GM18508 (cell line): ENCODE measurements around the gene B3GNT5.

Source experiments
- ATAC-seq: cut with Tn5 transposase; IDR thresholded peaks from one replicate; pipeline ENCODE4 v1.9.1; 2021; ENCODE audit warnings: moderate number of reproducible peaks; ENCODE audit not compliant: insufficient read depth, unreplicated experiment

Gene B3GNT5

DNA sequence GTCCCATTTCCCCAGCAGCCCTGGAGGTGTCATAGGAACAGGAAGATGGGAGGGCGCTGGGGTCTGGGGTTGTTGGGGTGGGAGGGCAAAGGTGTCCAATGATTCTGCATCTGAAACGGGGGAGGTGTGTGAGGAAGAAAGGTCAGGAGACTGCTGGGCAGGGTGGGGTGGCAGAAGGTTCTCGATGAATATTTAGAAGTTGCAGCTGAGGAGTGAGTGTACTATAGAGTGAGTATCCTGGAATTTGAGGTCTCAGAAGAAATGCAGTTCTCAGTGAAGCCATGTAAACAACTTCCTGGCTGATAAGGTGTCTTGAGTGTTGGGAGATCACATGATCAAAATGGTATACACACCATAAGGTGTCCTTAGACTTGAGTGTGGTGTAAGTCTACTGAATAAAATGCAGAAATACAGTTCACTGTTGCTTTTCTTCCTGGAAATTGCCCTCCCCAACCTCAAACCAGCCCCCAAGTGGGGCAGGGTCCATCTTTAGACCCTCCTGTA lies 9.9 kb downstream of the B3GNT5 start:
- ATAC-seq = no peak

DNA sequence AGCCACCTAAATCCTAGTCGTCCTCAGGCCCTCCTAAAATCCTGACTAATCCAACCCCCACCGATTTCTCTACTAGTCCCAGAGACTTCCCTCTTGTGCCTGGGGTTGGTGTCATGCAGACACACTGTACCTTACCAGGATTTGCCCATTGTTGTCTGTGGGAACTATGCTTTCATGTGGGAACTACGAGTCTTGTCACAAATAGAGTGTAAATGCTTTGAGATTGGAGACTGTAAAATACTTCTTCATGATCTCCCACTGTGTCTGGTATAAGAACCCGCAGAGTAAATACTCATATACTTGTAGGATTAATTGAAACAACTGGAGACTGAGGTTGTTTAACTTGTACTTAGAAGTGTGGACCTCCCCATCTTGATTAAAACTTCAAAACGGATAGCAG lies 11.2 kb downstream of the B3GNT5 start:
- no peak for ATAC-seq

DNA sequence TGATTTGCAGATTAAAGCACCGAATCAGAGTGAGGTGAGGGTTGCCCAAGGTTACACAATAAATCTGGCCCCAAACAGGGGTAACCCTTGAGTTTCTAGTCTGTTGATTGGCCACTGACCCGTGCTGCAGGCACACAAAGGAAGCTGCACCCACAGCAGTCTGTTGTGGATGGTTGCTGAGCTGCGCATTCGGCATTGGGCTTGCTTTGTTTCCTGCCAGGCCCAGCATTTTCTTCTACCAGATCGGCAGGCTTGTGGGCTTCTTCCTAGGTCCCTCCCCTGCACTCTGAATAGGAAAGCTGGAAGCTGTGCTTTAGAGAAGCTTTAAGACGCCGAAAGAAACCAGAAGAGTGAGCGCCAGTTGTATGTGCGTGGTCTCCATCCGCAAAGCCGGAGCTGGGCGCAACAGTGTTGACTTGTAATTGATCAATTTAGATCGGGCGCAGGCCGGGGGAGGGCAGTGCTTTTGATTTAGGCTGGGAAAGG lies 12.1 kb downstream of the B3GNT5 start:
- no peak for ATAC-seq

GRCh38 chr3:183265834-183266417 lies 12.9 kb downstream of the B3GNT5 start:
- no peak for ATAC-seq

- no peak for ATAC-seq
These were observed 13.4 kb downstream of the B3GNT5 start for GRCh38 chr3:183266454-183266853.

DNA sequence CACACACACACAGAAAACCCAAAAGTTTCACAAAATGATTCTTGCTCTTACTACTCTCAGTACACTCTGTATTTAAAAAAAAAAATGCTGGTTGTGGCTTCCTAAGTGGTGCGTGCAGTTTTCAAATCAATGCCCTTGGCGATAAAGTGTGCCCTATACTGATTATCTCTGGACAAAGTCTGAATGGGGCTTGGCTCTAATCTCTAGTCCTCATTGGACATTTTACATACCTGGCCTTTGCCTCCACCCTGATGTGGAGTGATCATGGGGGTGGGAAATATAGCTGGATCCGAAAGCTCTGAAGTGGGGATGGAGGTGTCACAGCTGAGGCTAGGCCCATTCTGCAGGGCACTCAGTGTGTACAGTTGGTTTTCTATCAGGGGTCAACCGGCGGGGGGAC lies 14.1 kb downstream of the B3GNT5 start:
- no peak for ATAC-seq

GRCh38 chr3:183268366-183268765 lies 15.3 kb downstream of the B3GNT5 start:
- ATAC-seq = no peak

- ATAC-seq = no peak
These were observed 16.3 kb downstream of the B3GNT5 start for GRCh38 chr3:183269345-183269744.

DNA sequence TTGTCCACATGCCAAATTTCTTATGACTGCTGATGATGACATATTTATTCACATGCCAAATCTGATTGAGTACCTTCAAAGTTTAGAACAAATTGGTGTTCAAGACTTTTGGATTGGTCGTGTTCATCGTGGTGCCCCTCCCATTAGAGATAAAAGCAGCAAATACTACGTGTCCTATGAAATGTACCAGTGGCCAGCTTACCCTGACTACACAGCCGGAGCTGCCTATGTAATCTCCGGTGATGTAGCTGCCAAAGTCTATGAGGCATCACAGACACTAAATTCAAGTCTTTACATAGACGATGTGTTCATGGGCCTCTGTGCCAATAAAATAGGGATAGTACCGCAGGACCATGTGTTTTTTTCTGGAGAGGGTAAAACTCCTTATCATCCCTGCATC lies 17.3 kb downstream of the B3GNT5 start:
- ATAC-seq = no peak

DNA sequence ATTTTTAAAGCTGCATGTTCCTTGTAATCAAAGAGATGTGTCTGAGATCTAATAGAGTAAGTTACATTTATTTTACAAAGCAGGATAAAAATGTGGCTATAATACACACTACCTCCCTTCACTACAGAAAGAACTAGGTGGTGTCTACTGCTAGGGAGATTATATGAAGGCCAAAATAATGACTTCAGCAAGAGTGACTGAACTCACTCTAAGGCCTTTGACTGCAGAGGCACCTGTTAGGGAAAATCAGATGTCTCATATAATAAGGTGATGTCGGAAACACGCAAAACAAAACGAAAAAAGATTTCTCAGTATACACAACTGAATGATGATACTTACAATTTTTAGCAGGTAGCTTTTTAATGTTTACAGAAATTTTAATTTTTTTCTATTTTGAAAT lies 19.1 kb downstream of the B3GNT5 start:
- no peak for ATAC-seq

GRCh38 chr3:183272791-183273190 lies 19.7 kb downstream of the B3GNT5 start:
- ATAC-seq = no peak

DNA sequence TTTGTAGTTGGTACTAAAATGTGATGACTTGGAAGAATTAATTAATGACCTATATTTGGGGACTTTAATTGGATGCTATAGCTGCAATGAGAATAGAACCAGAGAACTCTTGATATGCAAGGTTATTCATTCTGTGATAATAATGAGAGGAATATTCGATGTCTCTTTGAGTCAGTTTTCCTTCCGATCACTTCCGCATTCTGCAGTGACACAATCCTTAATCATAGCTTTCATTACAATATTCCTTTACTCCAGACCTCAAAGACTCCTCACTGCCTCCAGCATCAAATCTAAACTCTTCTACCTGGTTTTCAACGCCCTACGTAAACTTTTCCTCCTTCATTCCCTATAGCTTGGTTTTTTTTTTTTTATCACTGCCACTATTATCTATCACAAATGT lies 21.6 kb downstream of the B3GNT5 start:
- ATAC-seq = no peak

DNA sequence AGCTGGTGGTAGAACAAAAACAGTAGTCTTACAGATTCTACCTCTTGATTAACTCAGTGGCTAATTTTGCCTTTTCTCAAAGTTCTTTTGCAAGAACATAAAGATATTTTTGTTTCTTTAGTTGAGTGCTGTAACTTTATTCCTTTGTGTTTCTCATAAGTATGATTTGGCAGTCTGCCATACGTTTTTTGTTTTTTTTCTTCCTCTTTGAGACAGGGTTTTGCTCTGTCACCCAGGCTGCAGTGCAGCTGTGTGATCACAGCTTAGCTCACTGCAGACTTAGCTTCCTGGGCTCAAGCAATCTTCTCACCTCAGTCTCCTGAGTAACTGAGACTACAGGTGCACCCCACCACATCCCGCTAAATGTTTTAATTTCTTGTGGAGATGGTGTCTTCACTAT lies 22.4 kb downstream of the B3GNT5 start:
- ATAC-seq = no peak

DNA sequence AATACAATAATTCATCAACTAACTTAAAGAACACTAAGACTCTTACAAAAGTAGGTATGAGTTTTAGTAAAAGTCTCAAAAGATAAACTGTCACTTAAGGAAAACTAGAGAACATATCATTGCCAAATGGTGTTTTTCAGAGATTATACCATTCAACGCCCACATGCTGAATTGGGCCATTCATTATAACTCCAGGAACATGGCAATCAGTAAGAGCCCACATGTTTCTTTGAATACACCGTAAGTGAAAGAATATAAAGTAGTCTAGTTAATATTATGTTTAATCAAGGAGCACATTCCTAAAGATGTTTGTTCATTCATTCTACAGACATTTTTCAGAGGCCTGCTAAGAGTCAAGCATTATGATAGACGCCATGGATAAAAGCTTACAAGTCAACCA lies 22.9 kb downstream of the B3GNT5 start:
- no peak for ATAC-seq

DNA sequence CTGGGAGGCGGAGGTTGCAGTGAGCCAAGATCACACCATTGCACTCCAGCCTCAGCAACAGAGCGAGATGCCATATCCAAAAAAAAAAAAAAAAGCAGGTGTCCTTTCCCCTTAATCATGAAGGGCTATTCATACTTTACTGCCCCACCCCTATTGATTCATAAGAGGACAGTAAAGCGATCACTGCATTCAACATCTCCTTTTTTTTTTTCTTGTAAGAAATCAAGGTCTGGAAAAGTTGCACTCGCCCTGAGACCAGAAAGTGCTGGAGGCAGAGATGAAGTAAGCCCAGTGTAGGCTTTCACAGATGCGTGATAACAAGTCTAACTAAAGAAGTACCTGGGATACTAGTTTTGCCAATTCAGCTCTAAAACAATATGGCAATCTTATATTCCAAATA lies 24.2 kb downstream of the B3GNT5 start:
- no peak for ATAC-seq

DNA sequence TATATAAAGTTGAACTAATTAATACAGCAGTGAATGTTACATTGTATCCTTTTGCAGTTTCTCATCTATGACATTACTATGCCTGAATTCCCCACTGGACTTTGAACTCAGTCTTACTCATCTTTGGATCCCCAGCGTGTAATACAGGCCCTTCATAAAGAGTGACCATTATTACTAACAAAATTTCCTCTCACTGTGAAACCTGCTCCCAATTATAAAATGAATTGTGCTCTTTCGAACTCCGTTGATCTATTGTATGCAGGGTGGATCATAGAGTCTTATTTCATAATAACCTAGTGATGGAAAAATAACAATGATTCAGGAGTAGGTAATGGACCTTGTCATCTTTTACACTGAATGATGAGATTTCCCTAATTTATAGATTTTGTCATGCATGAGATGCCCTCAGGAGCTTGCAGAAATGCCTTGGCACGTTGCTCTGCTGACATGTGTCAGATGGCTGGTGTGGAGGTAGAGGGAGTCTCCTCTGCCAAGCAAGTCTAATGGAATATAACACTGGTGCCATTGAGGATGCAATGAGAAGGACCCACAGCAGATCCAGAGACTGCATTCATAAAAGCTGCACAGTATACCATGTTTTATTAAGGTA lies 25.5 kb downstream of the B3GNT5 start:
- no peak for ATAC-seq

DNA sequence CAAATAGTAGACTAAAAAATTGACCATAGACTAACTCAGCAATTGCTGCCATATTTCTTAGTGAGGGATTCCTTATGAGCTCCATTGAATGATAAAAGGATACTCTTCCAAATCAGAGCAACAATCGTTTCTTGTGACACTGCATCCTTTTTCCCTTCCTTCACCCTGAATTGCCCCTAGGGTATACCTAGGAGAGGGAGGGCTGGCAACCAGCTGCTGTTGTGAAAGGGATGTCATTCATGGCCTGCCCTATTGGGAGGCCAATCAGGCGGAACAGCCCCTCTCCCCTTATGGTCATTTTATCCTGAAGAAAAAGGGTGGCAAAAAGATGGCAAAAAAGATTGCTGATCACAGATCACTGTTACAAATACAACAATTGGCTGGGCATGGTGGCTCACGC lies 26.3 kb downstream of the B3GNT5 start:
- no peak for ATAC-seq

DNA sequence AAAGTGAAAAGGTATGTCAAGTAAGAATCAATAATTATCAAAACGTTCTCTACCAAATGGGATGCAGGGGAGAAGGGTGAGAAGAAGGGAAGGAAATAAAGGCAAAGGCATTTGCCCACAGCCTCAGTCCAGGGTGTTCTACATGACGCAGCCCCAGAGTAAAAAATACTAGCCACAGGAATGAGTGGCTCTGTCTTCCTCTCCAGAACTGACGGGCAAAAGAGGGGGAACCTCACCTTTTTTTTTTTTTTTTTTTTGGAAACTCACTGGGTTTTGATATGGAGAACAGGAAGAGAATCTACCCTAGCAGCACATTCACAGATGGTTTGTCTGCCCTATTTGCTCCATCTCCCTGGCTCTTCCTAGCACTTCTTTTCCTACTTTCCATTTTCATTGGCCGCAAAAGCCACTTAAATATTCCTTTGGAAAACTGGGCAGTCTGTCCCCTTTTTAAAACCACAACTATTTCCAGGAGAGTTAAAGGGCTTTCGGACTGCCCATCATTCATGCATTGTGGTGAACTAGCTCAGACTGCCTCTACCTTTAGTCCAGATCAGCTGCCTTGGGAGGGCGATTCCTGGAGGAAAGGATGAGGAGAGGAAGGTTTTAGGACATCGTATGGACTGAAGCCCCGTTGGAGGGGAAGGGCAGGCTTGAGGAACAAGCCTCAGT lies 28.2 kb downstream of the B3GNT5 start:
- no peak for ATAC-seq

GRCh38 chr3:183283886-183284285 lies 30.8 kb downstream of the B3GNT5 start:
- ATAC-seq = no peak

GRCh38 chr3:183284570-183284969 lies 31.5 kb downstream of the B3GNT5 start:
- no peak for ATAC-seq

DNA sequence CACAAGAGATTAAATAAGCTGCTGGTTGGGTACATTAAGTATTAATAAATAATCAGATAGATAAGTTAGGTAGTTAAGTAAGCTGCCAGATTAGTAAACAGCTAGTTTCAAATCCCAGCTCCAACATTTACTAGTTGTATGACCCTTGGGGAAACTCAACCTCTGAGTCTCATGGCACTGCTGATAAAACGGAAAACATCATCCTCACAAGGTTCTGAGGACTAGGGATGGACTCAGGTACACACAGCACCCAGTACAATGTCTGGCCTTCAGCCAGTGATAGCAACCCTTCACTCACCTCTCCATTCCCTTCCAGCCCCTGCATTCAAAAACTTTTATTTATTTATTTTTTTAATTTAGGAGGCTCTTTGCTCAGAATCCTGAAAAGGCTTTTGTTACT lies 32.3 kb downstream of the B3GNT5 start:
- ATAC-seq = no peak
